GM15510 (cell line): ENCODE measurements around the gene CDKN2B-AS1.

Experiments used
- POLR2A ChIP-seq: IDR thresholded peaks from 3 replicates; pipeline ENCODE4 v1.6.1; 2011; ENCODE audit warnings: borderline replicate concordance; ENCODE audit not compliant: insufficient read length; ENCODE audit errors: extremely low read depth

Gene CDKN2B-AS1

GRCh38 chr9:22157828-22158227 is 163.2 kb downstream of the CDKN2B-AS1 start:
- no peak for TF ChIP-seq POLR2A

- TF ChIP-seq POLR2A: no peak
Observed at GRCh38 chr9:22158271-22158670, 163.7 kb downstream of the CDKN2B-AS1 start.

- no peak for TF ChIP-seq POLR2A
Observed at GRCh38 chr9:22158927-22159346, 164.3 kb downstream of the CDKN2B-AS1 start.

- TF ChIP-seq POLR2A: no peak
Observed at GRCh38 chr9:22159586-22159985, 165.0 kb downstream of the CDKN2B-AS1 start.

GRCh38 chr9:22160221-22160620 is 165.6 kb downstream of the CDKN2B-AS1 start:
- no peak for TF ChIP-seq POLR2A

- TF ChIP-seq POLR2A: no peak
Observed at GRCh38 chr9:22165144-22165543, 170.6 kb downstream of the CDKN2B-AS1 start.

GRCh38 chr9:22169243-22169642 is 174.7 kb downstream of the CDKN2B-AS1 start:
- TF ChIP-seq POLR2A: no peak

- TF ChIP-seq POLR2A: no peak
Observed at GRCh38 chr9:22169727-22170503, 175.3 kb downstream of the CDKN2B-AS1 start.
